Measurements from ENCODE around the gene RAB3GAP2. TPM values are rescaled to one million over a fixed set of nuclear protein-coding genes. Genes with fewer than 3 reads are reported as not detected.

The RAB3GAP2 gene
- total RNA-seq, 1 donor from 2014 or later, result 107 TPM

- Mint-ChIP-seq H3K27me3 (peaks cover 11% of the 10 kb centered on the region), H3K4me1 (no peaks in the 10 kb centered on the region), H3K27ac (no peak overlapping the region), H3K36me3 (ENCODE audit: low read depth) (no peaks in the 10 kb centered on the region), H3K4me3 (no peak overlapping the region), H3K9me3 (no peaks in the 10 kb centered on the region)
- intact Hi-C loops (cut with micrococcal nuclease), result loop anchor here (1.0 to 5.0 kb wide), 5 partner anchors 79 to 506 kb away; partner anchors contain the start of gene MARK1
- ChIA-PET CTCF (interaction anchor here (0.8 to 5.4 kb wide), 10 partner anchors 76 to 480 kb away, joined by 3 to 49 read pairs (median 6); no protein-coding TSS in a partner anchor), POLR2A (no interaction called here)
- DNase-seq (no peak), ATAC-seq (ENCODE audit: low read depth) (no peak)
- TF ChIP-seq, protein P1, sequence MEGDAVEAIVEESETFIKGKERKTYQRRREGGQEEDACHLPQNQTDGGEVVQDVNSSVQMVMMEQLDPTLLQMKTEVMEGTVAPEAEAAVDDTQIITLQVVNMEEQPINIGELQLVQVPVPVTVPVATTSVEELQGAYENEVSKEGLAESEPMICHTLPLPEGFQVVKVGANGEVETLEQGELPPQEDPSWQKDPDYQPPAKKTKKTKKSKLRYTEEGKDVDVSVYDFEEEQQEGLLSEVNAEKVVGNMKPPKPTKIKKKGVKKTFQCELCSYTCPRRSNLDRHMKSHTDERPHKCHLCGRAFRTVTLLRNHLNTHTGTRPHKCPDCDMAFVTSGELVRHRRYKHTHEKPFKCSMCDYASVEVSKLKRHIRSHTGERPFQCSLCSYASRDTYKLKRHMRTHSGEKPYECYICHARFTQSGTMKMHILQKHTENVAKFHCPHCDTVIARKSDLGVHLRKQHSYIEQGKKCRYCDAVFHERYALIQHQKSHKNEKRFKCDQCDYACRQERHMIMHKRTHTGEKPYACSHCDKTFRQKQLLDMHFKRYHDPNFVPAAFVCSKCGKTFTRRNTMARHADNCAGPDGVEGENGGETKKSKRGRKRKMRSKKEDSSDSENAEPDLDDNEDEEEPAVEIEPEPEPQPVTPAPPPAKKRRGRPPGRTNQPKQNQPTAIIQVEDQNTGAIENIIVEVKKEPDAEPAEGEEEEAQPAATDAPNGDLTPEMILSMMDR (IDR thresholded peaks at IDR 0.05), result no peak
These were observed 24.7 kb upstream of the RAB3GAP2 start for GRCh38 chr1:220296981-220297380.

- intact Hi-C loops (cut with micrococcal nuclease), result loop anchor here (5.0 kb wide), 1 partner anchor 437 kb away; no protein-coding TSS in a partner anchor
- no peak for DNase-seq
- POLR2A ChIA-PET, result no interaction called here
- no peaks in the 10 kb centered on the region for H3K36me3 Mint-ChIP-seq (ENCODE audit: low read depth)
- TF ChIP-seq, protein P1 (IDR thresholded peaks at IDR 0.05), result no peak
- H3K27ac Mint-ChIP-seq, result no peak overlapping the region
- H3K4me1 Mint-ChIP-seq, result no peaks in the 10 kb centered on the region
- CTCF ChIA-PET, result interaction anchor here (1.0 to 5.4 kb wide), 3 partner anchors 37 to 438 kb away, joined by 3 to 49 read pairs (median 21); no protein-coding TSS in a partner anchor
- peaks cover 13% of the 10 kb centered on the region for H3K27me3 Mint-ChIP-seq
- H3K9me3 Mint-ChIP-seq, result no peaks in the 10 kb centered on the region
- H3K4me3 Mint-ChIP-seq, result no peak overlapping the region
- no peak for ATAC-seq (ENCODE audit: low read depth)
These were observed 22.6 kb upstream of the RAB3GAP2 start for GRCh38 chr1:220294846-220295301.

DNA sequence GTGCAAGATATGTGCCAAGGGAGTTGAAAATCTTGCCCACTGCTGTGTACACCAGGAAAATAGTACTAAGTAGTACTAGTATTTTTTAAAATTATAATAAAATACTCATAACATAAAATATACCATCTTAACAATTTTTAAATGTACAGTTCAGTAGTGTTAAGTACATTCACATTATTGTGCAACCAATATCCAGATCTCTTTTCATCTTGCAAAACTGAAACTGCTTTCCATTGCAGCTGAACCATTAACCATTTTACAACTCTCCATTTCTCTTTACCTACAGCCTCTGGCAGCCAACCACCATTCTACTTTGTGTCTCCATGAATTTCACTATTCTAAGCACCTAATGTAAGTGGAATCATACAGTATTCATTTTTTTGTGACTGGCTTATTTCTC is 19.3 kb upstream of the RAB3GAP2 start:
- H3K36me3 Mint-ChIP-seq (ENCODE audit: low read depth), result no peaks in the 10 kb centered on the region
- no peak for DNase-seq
- TF ChIP-seq, protein P1 (IDR thresholded peaks at IDR 0.05), result no peak
- CTCF ChIA-PET, result no interaction called here
- intact Hi-C loops (cut with micrococcal nuclease), result no loop called here
- no peak overlapping the region for H3K27ac Mint-ChIP-seq
- POLR2A ChIA-PET, result no interaction called here
- H3K9me3 Mint-ChIP-seq, result no peaks in the 10 kb centered on the region
- H3K4me1 Mint-ChIP-seq, result no peaks in the 10 kb centered on the region
- peaks cover 11% of the 10 kb centered on the region for H3K27me3 Mint-ChIP-seq
- no peak for ATAC-seq (ENCODE audit: low read depth)
- H3K4me3 Mint-ChIP-seq, result no peak overlapping the region

GRCh38 chr1:220290140-220290761 is 18.0 kb upstream of the RAB3GAP2 start:
- no peaks in the 10 kb centered on the region for H3K36me3 Mint-ChIP-seq (ENCODE audit: low read depth)
- no peaks in the 10 kb centered on the region for H3K4me1 Mint-ChIP-seq
- POLR2A ChIA-PET, result interaction anchor here (0.7 kb wide), 1 partner anchor 10 kb away, joined by 3 read pairs; no protein-coding TSS in a partner anchor

DNA sequence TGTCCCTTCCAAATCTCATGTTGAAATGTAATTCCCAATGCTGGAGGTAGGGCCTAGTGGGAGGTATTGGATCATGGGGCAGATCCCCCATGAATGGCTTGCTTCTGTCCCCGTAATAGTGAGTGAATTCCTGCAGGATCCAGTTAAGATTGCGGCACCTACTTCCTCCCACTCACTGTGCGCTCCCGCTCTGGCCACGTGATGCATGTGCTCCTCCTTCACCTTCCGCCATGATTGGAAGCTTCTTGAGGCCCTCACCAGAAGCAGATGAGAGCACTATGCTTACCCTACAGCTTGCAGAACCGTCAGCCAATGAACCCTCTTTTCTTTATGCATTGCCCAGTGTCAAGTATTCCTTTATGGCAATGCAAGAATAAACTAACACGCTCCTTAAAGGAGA is 14.9 kb upstream of the RAB3GAP2 start:
- no peak overlapping the region for H3K4me3 Mint-ChIP-seq
- DNase-seq (no peak), ATAC-seq (ENCODE audit: low read depth) (no peak)
- H3K36me3 Mint-ChIP-seq (ENCODE audit: low read depth), result no peaks in the 10 kb centered on the region
- no peaks in the 10 kb centered on the region for H3K9me3 Mint-ChIP-seq
- no peaks in the 10 kb centered on the region for H3K4me1 Mint-ChIP-seq
- H3K27ac Mint-ChIP-seq, result no peak overlapping the region
- POLR2A ChIA-PET, result no interaction called here
- CTCF ChIA-PET, result no interaction called here
- intact Hi-C loops (cut with micrococcal nuclease), result no loop called here
- H3K27me3 Mint-ChIP-seq, result peaks cover 2% of the 10 kb centered on the region
- TF ChIP-seq, protein P1 (IDR thresholded peaks at IDR 0.05), result no peak

More at GRCh38 chr1:220290140-220290761, 18.0 kb upstream of the RAB3GAP2 start:
- H3K27me3 Mint-ChIP-seq, result peaks cover 6% of the 10 kb centered on the region
- H3K4me3 Mint-ChIP-seq, result no peak overlapping the region
- CTCF ChIA-PET, result interaction anchor here (0.8 to 1.3 kb wide), 2 partner anchors 9 to 72 kb away, joined by 3 to 4 read pairs; no protein-coding TSS in a partner anchor
- H3K9me3 Mint-ChIP-seq, result no peaks in the 10 kb centered on the region
- DNase-seq (no peak), ATAC-seq (ENCODE audit: low read depth) (no peak)
- H3K27ac Mint-ChIP-seq, result no peak overlapping the region
- intact Hi-C loops (cut with micrococcal nuclease), result no loop called here
- TF ChIP-seq, protein P1 (IDR thresholded peaks at IDR 0.05), result no peak

Data from activated B cell treated with CpG ODN at 0.5 μM for 24 hours (primary cell).